HepG2 (cell line): ENCODE data around the gene KHK. TPM values are rescaled to one million over a fixed set of nuclear protein-coding genes. Genes with fewer than 3 reads are reported as not detected.

Experiments
- EHMT2 ChIP-seq: fragments of 200-600 bp; sonication (generic); IDR thresholded peaks from 2 replicates; pipeline ENCODE4 v1.7.0; 2017; ENCODE audit warnings: antibody characterized with exemption, low read depth, low read length, borderline replicate concordance
- HBP1 ChIP-seq: IDR thresholded peaks from 2 replicates; pipeline ENCODE4 v1.6.1; 2016; ENCODE audit warnings: low read depth, control low read depth
- HNF1B ChIP-seq: sonication (generic); formaldehyde crosslinking; IDR thresholded peaks from 2 replicates; pipeline ENCODE4 v1.5.1; 2020; ENCODE audit warnings: mild to moderate bottlenecking, moderate library complexity, missing genetic modification reagents
- MAFF ChIP-seq: IDR thresholded peaks from 2 replicates; pipeline ENCODE4 v1.6.1; 2011; ENCODE audit warnings: low read depth, low read length, improper control_type of control experiment
- POGZ ChIP-seq: sonication (generic); formaldehyde crosslinking; IDR thresholded peaks from 2 replicates; pipeline ENCODE4 v1.4.0; 2020; ENCODE audit warnings: mild to moderate bottlenecking, missing genetic modification reagents
- PRMT3 ChIP-seq: sonication (generic); formaldehyde crosslinking; IDR thresholded peaks from 2 replicates; pipeline ENCODE4 v1.8.1; 2022; ENCODE audit warnings: low read depth, mild to moderate bottlenecking, moderate library complexity, missing genetic modification reagents, borderline replicate concordance
- REST ChIP-seq, 2 experiments: IDR thresholded peaks; 2 replicates each; pipeline ENCODE4 v1.6.1; 2011 to 2012; ENCODE audit warnings: low read length in 2 of 2, borderline replicate concordance in 1 of 2, low read depth in 1 of 2, mild to moderate bottlenecking in 1 of 2, moderate library complexity in 1 of 2
- ZBTB34 ChIP-seq: sonication (generic); formaldehyde crosslinking; IDR thresholded peaks from 2 replicates; pipeline ENCODE4 v1.8.0; 2022; ENCODE audit warnings: mild to moderate bottlenecking, missing genetic modification reagents
- ZNF614 ChIP-seq: IDR thresholded peaks from 2 replicates; pipeline ENCODE4 v1.6.1; 2018; ENCODE audit warnings: missing biosample characterization, missing genetic modification reagents, inconsistent platforms, borderline replicate concordance
- polyA plus RNA-seq, 8 experiments: library from polyadenylated mRNA; depleted of rRNA in 3 of 8; stranded (reverse) in 7 of 8; unstranded in 1 of 8; fragments of >200 nt; fragmentation: Illumina TruSeq in 4 of 8; extraction: Trizol in 4 of 8; gene quantifications; 2 replicates each; pipeline versions ENCODE4 v1.2.1 to v1.2.3, GENCODE V29; 2011 to 2016; ENCODE audit warnings: low read depth in 4 of 8, missing spikeins in 1 of 8, mixed read lengths in 1 of 8; ENCODE audit not compliant: insufficient read depth in 1 of 8
- total RNA-seq, 5 experiments: library from RNA; depleted of rRNA; stranded (reverse); fragments of >200 nt; fragmentation: Illumina TruSeq; extraction: Trizol; gene quantifications; 2 replicates each; pipeline ENCODE4 v1.2.3, GENCODE V29; 2016; ENCODE audit warnings: low read depth in 1 of 5
- TF ChIP-seq, protein P1 (sequence below): sonication (generic); formaldehyde crosslinking; IDR thresholded peaks from 2 replicates; pipeline ENCODE4 v1.4.0; 2020; ENCODE audit warnings: missing genetic modification reagents
- TF ChIP-seq, protein P2 (sequence below): IDR thresholded peaks from 2 replicates; pipeline ENCODE4 v1.6.1; 2016; ENCODE audit warnings: missing compliant biosample characterization, missing genetic modification reagents, borderline replicate concordance
- TF ChIP-seq, protein P3 (sequence below): sonication (generic); formaldehyde crosslinking; IDR thresholded peaks from 2 replicates; pipeline ENCODE4 v1.4.0; 2020; ENCODE audit warnings: missing genetic modification reagents
- TF ChIP-seq, protein P4 (sequence below): IDR thresholded peaks from 2 replicates; pipeline ENCODE4 v1.6.1; 2016; ENCODE audit warnings: missing genetic modification reagents, missing compliant biosample characterization

KHK gene
- total and polyA plus RNA-seq, 2 of the 13 experiments (the other 11 are each of a cell fraction or from before 2014, with no cell fraction given) = 40.9 to 99.2 TPM

DNA sequence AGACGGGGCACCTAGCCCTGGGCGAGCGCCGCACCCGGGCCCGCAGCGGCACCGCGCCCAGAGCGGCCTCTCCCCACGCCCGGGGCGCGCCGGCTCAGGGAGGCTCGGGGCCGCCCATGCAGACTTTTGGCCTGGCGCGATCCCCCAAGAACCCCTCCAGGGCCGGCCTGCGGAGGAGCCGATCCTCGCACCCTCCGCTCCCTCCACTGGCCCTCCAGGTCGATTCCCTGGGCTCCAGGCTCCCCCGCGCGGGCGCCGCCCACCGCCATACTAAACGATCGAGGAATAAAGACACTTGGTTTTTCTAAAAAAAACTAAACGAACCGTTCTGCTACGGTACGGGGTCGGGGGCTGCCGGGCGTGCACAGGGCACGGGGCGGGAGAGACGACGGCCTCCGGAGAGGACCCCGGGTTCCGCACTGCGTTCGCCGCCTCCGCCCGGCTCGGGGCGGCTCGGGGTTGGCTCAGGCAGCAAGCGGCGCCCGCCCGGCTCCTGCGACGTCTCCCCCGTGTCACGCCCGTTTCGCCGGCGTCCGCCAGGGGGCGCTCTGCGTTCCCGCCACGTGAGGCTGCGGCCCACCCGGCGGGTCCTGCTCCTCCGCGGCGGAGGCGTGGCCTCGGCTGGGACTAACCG lies 365 bp upstream of the KHK start (continued):
- TF ChIP-seq REST (IDR thresholded peaks at IDR 0.05; ENCODE audit: borderline replicate concordance in 1 of 2, low read depth in 1 of 2, low read length in 2 of 2) = peak in 1 of 2 experiments; percentile 28; a peak in 1 of 4 replicates
- TF ChIP-seq, protein P1, sequence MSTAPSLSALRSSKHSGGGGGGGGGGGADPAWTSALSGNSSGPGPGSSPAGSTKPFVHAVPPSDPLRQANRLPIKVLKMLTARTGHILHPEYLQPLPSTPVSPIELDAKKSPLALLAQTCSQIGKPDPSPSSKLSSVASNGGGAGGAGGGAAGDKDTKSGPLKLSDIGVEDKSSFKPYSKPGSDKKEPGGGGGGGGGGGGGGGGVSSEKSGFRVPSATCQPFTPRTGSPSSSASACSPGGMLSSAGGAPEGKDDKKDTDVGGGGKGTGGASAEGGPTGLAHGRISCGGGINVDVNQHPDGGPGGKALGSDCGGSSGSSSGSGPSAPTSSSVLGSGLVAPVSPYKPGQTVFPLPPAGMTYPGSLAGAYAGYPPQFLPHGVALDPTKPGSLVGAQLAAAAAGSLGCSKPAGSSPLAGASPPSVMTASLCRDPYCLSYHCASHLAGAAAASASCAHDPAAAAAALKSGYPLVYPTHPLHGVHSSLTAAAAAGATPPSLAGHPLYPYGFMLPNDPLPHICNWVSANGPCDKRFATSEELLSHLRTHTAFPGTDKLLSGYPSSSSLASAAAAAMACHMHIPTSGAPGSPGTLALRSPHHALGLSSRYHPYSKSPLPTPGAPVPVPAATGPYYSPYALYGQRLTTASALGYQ (CRISPR knock-in tag) = peak; percentile 50; the same call in 1 of the 2 replicates
- TF ChIP-seq, protein P2, sequence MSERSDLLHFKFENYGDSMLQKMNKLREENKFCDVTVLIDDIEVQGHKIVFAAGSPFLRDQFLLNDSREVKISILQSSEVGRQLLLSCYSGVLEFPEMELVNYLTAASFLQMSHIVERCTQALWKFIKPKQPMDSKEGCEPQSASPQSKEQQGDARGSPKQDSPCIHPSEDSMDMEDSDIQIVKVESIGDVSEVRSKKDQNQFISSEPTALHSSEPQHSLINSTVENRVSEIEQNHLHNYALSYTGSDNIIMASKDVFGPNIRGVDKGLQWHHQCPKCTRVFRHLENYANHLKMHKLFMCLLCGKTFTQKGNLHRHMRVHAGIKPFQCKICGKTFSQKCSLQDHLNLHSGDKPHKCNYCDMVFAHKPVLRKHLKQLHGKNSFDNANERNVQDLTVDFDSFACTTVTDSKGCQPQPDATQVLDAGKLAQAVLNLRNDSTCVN (CRISPR knock-in tag) = peak; percentile 53; the same call in 1 of the 2 replicates
- TF ChIP-seq ZNF614 = peak; percentile 88
- 0 out of 2 replicates have a peak, but pooled peaks have one; percentile 70 for TF ChIP-seq ZBTB34 (CRISPR knock-in tag)
- TF ChIP-seq HBP1 (CRISPR knock-in tag) = peak; percentile 92
- TF ChIP-seq, protein P3, sequence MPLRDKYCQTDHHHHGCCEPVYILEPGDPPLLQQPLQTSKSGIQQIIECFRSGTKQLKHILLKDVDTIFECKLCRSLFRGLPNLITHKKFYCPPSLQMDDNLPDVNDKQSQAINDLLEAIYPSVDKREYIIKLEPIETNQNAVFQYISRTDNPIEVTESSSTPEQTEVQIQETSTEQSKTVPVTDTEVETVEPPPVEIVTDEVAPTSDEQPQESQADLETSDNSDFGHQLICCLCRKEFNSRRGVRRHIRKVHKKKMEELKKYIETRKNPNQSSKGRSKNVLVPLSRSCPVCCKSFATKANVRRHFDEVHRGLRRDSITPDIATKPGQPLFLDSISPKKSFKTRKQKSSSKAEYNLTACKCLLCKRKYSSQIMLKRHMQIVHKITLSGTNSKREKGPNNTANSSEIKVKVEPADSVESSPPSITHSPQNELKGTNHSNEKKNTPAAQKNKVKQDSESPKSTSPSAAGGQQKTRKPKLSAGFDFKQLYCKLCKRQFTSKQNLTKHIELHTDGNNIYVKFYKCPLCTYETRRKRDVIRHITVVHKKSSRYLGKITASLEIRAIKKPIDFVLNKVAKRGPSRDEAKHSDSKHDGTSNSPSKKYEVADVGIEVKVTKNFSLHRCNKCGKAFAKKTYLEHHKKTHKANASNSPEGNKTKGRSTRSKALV (CRISPR knock-in tag) = peak; percentile 74
- TF ChIP-seq, protein P4, sequence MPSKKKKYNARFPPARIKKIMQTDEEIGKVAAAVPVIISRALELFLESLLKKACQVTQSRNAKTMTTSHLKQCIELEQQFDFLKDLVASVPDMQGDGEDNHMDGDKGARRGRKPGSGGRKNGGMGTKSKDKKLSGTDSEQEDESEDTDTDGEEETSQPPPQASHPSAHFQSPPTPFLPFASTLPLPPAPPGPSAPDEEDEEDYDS (CRISPR knock-in tag) = peak; percentile 42; the same call in 1 of the 2 replicates
- TF ChIP-seq MAFF = no peak
- no peak for TF ChIP-seq POGZ (CRISPR knock-in tag)
- TF ChIP-seq HNF1B (CRISPR knock-in tag) = peak; percentile 75
- no peak; the same call in 1 of the 2 replicates for TF ChIP-seq PRMT3 (CRISPR knock-in tag)
- TF ChIP-seq EHMT2 = no peak
